Retinal pigment epithelial cell (primary cell): ENCODE results near the gene HYAL4.
"Not testable (repeated sequence)": the region's sequence is repeated elsewhere in the genome, so short reads cannot be mapped to it uniquely, and the experiment has no call there.

Experiments used
- DNase-seq: peaks from one replicate; pipeline ENCODE4 v3.0.0-alpha.2; 2010; ENCODE audit warnings: low read depth
- H3K4me3 ChIP-seq: 2 replicates; pipeline ENCODE4 v1.5.1; 2011; ENCODE audit warnings: mild to moderate bottlenecking, low read length, control low read depth, moderate library complexity
- CTCF ChIP-seq: conservative IDR thresholded peaks from 2 replicates; pipeline ENCODE4 v1.5.1; 2011; ENCODE audit warnings: low read depth, low read length, control low read depth, inconsistent platforms

The HYAL4 gene

DNA sequence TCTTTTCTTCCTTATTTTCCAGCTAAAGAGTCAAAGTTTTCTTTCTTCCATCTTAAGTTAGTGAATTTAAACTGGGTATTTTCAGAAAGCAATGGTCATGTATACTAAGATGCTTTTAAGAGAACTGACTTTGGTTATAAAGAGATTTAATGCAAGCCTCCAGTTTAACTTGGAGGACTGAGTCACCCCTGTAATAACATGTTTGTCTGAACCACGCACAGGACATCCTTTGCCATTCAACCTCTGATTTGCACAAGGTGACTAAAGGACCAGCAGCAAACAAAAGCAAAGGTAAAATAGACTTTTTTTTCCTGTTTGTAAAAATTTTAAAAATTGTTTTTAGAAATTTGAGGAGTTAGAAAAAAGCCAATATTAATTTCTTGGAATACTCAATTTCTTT, 2.9 kb downstream of the HYAL4 start:
- no peak for TF ChIP-seq CTCF
- H3K4me3 ChIP-seq = no peak overlapping the region
- no peak for DNase-seq

GRCh38 chr7:123849855-123850254, 4.9 kb downstream of the HYAL4 start:
- TF ChIP-seq CTCF = no peak
- H3K4me3 ChIP-seq = no peak overlapping the region
- DNase-seq = no peak

DNA sequence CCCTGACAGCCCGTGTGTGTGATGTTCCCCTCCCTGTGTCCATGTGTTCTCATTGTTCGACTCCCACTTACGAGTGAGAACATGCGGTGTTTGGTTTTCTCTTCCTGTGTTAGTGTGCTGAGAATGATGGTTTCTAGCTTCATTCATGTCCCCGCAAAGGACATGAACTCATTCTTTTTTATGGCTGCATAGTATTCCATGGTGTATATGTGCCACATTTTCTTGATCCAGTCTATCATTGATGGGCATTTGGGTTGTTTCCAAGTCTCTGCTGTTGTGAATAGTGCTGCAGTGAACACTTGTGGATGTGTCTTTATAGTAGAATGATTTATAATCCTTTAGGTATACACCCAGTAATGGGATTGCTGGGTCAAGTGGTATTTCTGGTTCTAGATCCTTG, 6.4 kb downstream of the HYAL4 start:
- not testable (repeated sequence) for DNase-seq, H3K4me3 ChIP-seq

GRCh38 chr7:123854291-123854690, 9.3 kb downstream of the HYAL4 start:
- not testable (repeated sequence) for H3K4me3 ChIP-seq, DNase-seq

DNA sequence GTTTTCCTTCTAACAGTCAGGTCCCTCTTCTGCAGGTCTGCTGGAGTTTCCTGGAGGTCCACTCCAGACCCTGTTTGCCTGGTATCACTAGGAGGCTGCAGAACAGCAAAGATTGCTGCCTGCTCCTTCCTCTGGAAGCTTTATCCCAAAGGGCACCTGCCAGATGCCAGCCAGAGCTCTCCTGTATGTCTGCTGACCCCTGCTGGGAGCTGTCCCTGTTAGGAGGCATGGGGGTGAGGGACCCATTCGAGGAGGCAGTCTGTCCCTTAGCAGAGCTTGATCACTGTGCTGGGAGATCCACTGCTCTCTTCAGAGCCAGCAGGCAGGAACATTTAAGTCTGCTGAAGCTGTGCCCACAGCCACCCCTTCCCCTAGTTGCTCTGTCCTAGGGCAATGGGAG, 11.5 kb downstream of the HYAL4 start:
- H3K4me3 ChIP-seq, DNase-seq: not testable (repeated sequence)

- TF ChIP-seq CTCF = no peak
- no peak for DNase-seq
- no peak overlapping the region for H3K4me3 ChIP-seq
Measured at GRCh38 chr7:123860848-123861247, 15.9 kb downstream of the HYAL4 start.

DNA sequence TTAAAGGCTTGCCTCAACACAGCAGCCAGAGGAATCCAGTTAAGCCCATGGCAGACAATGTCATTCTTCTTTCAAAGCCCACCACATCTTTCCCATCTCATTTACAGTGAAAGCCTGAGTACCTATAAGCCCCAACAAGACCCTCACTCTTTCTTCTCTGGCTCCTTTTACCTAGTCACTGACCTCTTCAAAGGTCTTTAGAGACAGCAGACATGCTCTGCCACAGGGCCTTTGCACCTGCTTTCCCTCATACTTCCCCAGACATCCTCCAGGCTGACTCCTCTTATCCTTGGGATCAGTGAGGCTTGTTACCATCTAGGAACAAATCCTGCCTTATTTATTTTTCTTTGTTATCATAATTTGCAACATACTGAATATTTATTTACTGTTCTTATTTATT, 17.8 kb downstream of the HYAL4 start:
- no peak for DNase-seq
- no peak overlapping the region for H3K4me3 ChIP-seq
- no peak for TF ChIP-seq CTCF

DNA sequence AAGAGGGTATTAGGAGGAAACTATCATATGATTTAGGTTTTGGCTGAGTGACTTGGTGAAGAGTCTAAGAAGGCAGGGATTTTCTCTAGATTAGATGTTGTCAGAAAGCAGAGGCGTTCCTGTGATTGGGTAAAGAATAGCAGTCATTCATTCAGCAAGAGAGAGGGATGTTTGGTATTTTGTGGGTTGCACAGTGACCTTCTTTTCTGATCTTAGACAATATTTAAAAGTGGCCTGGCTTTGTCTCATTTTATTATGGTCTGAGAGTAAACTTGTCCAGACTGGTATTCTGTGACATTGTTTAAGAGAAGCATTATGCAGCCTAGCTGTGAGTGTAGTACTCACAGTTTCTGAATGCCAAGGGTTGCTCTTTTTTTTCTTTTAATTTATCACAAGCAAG, 18.5 kb downstream of the HYAL4 start:
- H3K4me3 ChIP-seq = no peak overlapping the region
- no peak for TF ChIP-seq CTCF
- DNase-seq = no peak

DNA sequence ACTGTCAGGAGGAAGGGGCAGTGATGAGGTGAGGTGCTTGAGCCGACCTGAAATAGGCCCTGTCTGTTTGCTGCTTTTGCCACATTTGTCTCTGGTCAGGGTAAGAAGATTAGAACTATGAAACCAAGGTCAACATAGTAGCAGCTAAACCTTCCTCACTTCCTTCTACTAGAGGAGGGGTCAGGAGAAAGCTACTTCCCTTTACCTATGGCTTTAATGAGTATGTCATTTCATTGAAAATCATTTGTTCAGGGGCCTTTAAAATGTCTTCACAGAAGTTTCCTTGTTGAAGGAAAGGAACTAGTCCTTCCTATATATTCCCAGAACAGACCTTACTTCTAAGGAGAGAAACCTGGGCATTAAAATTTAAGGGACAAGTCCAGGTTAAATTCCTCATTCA, 19.0 kb downstream of the HYAL4 start:
- no peak overlapping the region for H3K4me3 ChIP-seq
- TF ChIP-seq CTCF = no peak
- no peak for DNase-seq
